ENCODE data around the gene TP63.

- TF ChIP-seq CTCF (IDR thresholded peaks at IDR 0.05; ENCODE audit: extremely low read depth in 1 of 2, insufficient read depth in 1 of 2, low read depth in 1 of 2, low read length in 2 of 2) (no peak), EZH2 (IDR thresholded peaks at IDR 0.05; ENCODE audit: borderline replicate concordance, low read depth, low read length, severe bottlenecking) (no peak), POLR2AphosphoS5 (IDR thresholded peaks at IDR 0.05; ENCODE audit: insufficient read depth, low read depth, low read length) (no peak), POLR2A (IDR thresholded peaks at IDR 0.05; ENCODE audit: low read depth, low read length) (no peak), MYC (IDR thresholded peaks at IDR 0.05; ENCODE audit: low read depth, low read length) (no peak), MAX (IDR thresholded peaks at IDR 0.05; ENCODE audit: insufficient read depth, insufficient read length) (no peak)
Measured at GRCh38 chr3:189799366-189799765, 168.2 kb downstream of the TP63 start.

All from endothelial cell of umbilical vein (primary cell).